Stomach smooth muscle (tissue), 2 donors: ENCODE results near the gene SCAMP1.

ENCODE experiments used
- H3K27ac ChIP-seq: one replicate; pipeline ENCODE4 v1.7.0; 2013; ENCODE audit warnings: mild to moderate bottlenecking, low read length, inconsistent platforms
- H3K27me3 ChIP-seq, 2 donors: one replicate each; pipeline ENCODE4 v1.7.0; 2013; ENCODE audit warnings: low read length in 2 of 2; ENCODE audit not compliant: insufficient read depth in 2 of 2, control insufficient read depth in 1 of 2
- H3K36me3 ChIP-seq, 2 donors: one replicate each; pipeline ENCODE4 v1.7.0; 2013; ENCODE audit warnings: low read length in 2 of 2; ENCODE audit not compliant: control insufficient read depth in 2 of 2, insufficient read depth in 2 of 2
- H3K4me1 ChIP-seq: one replicate; pipeline ENCODE4 v1.7.0; 2013; ENCODE audit warnings: low read length; ENCODE audit not compliant: control insufficient read depth, insufficient read depth
- H3K4me3 ChIP-seq, 2 donors: one replicate each; pipeline ENCODE4 v1.7.0; 2013; ENCODE audit warnings: low read length in 2 of 2
- H3K9ac ChIP-seq, 2 donors: one replicate each; pipeline ENCODE4 v1.7.0; 2013; ENCODE audit warnings: low read length in 2 of 2, mild to moderate bottlenecking in 1 of 2
- H3K9me3 ChIP-seq, 2 donors: one replicate each; pipeline ENCODE4 v1.7.0; 2013; ENCODE audit warnings: low read length in 2 of 2; ENCODE audit not compliant: control insufficient read depth in 2 of 2
- donor health status: healthy.
- donor health status: Pancreatic carcinoma.

SCAMP1 gene

DNA sequence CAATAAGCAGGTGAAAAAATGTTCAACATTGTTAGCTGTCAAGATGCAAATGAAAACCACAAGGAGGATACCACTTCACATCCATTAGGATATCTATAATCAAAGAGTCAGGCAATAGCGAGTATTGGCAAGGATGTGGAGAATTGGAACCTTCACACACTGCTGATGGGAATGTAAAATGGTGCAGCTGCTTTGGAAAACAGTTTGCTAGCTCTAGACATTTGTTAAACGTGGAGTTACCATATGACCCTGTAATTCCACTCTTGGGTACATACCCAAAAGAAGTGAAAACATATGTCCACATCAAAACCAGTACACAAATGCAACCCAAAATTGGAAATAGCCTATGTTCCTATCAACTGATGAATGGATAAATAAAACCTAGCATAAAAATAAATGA is 37.4 kb downstream of the SCAMP1 start:
- Histone ChIP-seq H3K27me3 (no peaks in the 10 kb centered on the region), H3K36me3 (no peaks in the 10 kb centered on the region), H3K4me3 (no peak overlapping the region), H3K27ac (no peak overlapping the region), H3K9ac (no peak overlapping the region), H3K4me1 (no peaks in the 10 kb centered on the region), H3K9me3 (no peaks in the 10 kb centered on the region)

DNA sequence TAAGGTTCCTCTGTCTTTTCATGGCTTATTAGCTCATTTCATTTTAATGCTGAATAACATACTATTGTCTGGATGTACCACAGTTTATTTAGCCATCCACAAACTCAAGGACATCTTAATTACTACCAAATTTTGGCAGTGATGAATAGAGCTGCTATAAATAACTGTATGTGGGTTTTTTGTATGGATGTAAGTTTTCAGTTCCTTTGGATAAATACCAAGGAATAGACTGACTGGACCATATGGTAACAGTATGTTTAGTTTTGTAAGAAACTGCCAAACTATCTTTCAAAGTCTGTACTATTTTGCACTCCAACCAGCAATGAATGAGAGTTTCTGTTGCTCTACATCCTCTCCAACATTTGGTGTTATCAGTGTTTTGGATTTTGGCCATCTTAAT is 38.7 kb downstream of the SCAMP1 start:
- Histone ChIP-seq H3K4me1 (no peaks in the 10 kb centered on the region), H3K4me3 (no peak overlapping the region), H3K27me3 (no peaks in the 10 kb centered on the region), H3K27ac (no peak overlapping the region), H3K9me3 (no peaks in the 10 kb centered on the region), H3K9ac (no peak overlapping the region), H3K36me3 (no peaks in the 10 kb centered on the region)

DNA sequence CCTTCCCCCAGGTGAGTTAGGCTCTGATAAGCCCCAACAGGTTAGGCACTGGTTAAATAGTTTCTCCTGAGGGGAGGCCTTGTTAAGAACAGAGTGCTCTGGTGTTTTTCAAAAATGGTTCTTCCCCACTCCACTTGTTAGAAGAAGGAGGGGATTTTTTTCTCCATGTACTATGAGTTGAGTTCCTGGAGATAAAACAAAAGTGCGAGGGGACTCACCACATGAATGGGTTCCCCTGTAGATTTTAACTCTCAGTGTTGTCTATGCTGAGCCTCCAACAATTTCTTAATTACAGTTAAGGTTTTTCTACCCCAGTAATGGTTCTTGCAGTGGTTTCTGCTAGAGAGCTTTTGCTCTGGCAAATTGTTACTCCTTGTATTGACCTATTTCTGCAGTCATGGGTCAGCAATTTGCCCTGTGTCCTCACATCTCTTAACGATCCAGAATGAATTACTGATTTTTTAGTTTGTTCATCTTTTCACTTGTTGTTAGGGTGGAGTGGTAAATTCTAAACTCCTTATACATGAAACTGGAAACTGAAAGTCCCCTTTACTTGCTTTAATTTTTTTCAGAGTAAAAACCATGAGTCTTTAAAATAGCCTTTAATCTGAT is 44.4 kb downstream of the SCAMP1 start:
- H3K4me3 ChIP-seq: no peak overlapping the region
- no peaks in the 10 kb centered on the region for H3K36me3 ChIP-seq
- H3K4me1 ChIP-seq: no peaks in the 10 kb centered on the region
- no peak overlapping the region for H3K27ac ChIP-seq
- no peaks in the 10 kb centered on the region for H3K27me3 ChIP-seq
- H3K9ac ChIP-seq: no peak overlapping the region
- no peaks in the 10 kb centered on the region for H3K9me3 ChIP-seq

DNA sequence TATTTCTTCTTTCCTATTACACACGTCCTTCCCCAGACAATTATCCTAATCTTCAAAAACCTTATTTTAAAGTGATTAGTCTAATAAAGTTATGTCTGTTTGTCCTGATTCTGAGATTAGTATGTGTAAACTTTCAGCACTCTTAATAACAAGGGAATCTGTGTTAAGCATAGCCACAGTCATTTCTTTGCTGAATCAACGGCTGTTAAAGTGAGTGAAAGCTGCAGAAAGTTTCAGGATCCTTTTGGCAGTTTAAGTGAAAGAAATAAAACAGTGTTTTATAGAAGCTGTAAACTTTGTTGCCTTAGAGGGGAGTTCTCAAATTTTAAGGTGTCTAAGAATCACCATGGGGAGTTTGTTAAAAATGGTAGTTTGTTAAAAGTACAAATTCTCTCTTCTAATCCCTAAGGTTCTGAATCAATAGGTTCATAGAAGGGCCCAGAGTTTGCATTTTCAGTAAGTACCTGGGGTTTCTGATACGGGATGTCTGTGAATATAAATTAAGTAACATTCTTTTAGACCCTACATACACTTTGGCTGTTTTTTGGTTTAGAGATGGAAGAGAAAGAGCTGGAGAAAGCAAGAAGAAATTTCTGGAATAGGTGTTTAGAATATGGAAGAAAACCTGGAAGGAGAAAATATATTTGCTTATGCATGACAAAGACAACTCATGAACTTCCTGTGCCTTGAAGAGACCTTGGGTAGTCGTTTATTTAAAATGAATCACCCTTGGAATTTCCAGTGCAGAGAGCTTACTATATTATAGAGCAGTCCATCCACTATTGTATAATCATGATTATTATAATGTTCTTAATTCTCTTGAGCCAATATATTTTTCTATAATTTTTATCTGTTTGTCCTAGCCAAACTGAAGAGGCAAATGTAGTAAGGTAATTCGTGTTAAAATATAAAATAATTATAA is 45.7 kb downstream of the SCAMP1 start:
- no peak overlapping the region for H3K27ac ChIP-seq
- H3K4me3 ChIP-seq: no peak overlapping the region

DNA sequence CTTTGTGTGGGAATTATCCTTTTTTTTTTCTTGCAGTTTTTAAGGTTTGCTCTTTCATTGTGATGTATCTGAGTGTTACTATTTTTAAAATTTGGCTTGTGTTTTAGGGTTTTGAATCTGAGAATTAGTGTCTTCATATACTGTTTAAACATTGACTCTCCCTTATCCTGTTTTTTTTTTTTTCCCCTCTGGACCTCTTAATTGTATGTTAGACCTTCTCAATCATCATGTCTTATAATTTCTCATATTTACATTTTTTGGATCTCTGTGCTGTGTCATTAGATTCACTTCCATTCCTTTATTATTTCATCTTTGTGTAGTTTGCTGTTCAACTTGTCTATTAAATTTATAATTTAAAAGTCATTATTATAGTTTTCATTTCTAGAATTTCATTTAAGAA is 47.0 kb downstream of the SCAMP1 start:
- H3K36me3 ChIP-seq: no peaks in the 10 kb centered on the region
- no peaks in the 10 kb centered on the region for H3K9me3 ChIP-seq
- H3K4me1 ChIP-seq: no peaks in the 10 kb centered on the region
- no peak overlapping the region for H3K27ac ChIP-seq
- H3K9ac ChIP-seq: no peak overlapping the region
- H3K4me3 ChIP-seq: no peak overlapping the region
- H3K27me3 ChIP-seq: no peaks in the 10 kb centered on the region

More for the DNA sequence above, 45.7 kb downstream of the SCAMP1 start:
- H3K9ac ChIP-seq: no peak overlapping the region
- no peaks in the 10 kb centered on the region for H3K4me1 ChIP-seq
- no peaks in the 10 kb centered on the region for H3K36me3 ChIP-seq
- H3K9me3 ChIP-seq: no peaks in the 10 kb centered on the region
- no peaks in the 10 kb centered on the region for H3K27me3 ChIP-seq

DNA sequence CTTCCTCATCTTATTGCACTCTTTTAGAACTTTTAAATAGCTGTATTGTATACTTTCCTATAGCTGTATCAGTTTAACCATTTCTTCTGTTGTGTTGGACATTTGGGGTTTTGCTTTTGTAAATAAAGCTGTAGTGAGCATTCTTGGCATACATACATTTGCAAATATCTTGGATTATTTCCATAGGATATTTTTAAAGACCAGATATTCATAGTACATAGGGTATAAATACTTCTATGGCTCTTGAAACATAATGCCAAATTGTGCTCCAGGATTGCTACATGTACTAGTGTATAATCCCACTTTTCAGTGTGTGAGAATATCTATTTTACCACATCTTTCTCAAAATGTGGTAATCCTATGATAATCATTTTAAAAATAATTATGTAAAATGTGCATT is 51.2 kb downstream of the SCAMP1 start:
- H3K27me3 ChIP-seq: no peaks in the 10 kb centered on the region

DNA sequence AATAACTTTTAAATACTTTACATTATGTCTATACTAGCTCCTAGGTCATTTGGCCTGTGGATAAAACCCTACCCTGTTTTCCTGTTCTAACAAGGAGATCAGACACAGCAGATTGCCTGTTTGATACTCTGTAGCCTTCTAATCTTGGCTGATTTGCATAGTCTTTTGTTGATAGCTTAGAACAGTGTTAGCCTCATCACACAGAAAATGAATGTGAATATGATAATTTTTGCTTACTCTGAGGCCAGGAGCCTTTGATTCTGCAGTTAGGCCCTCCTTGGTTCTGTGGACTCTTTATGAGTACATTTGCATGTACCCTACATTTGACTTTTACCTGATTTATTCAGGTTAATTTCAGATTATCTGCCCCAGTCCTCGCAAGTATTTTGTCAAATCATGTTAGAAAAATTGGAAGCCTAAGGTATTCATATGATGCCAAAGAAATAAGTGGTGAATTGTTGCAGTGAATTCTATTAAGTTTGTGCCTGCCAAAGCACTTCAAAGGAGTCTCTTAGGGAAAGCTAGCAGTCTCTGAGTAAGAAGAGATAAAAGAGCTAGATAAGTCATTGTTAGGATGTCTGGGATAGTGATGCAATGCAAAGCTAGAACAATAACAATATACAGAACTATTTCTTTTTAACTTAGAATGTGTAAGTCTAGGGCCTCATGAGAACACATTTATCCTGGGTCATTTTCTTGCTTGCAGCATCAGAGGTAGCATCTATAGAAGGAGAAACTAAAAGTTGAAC is 56.4 kb downstream of the SCAMP1 start:
- Histone ChIP-seq H3K27ac (no peak overlapping the region), H3K4me1 (no peaks in the 10 kb centered on the region), H3K9me3 (no peaks in the 10 kb centered on the region), H3K27me3 (no peaks in the 10 kb centered on the region), H3K36me3 (peaks cover 3 to 12% of the 10 kb centered on the region in 2 donors), H3K9ac (no peak overlapping the region), H3K4me3 (no peak overlapping the region)

More for the DNA sequence above, 51.2 kb downstream of the SCAMP1 start:
- Histone ChIP-seq H3K9ac (no peak overlapping the region), H3K36me3 (peaks cover 0 to under 1% of the 10 kb centered on the region in 2 donors), H3K4me3 (no peak overlapping the region), H3K9me3 (no peaks in the 10 kb centered on the region), H3K4me1 (no peaks in the 10 kb centered on the region), H3K27ac (no peak overlapping the region)

DNA sequence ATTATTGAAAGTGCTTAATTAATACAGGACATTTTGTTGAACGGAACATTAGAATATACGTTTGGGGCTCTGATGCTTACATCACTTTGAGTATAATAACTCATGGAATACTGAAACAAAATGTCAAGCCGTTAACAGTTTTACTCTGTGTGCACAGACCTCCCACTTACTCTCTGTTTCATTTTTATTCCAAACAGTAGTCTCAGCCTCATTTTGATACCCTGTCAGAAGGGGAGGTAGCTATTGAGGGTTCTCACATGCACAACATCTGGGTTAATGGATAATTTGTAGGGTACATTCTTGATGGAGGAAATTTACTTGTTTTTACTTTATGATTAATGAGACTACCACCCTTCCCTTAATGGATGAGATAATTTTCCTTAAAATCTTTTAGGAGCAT is 59.0 kb downstream of the SCAMP1 start:
- H3K4me1 ChIP-seq: no peaks in the 10 kb centered on the region
- H3K27ac ChIP-seq: no peak overlapping the region
- no peaks in the 10 kb centered on the region for H3K9me3 ChIP-seq
- H3K27me3 ChIP-seq: no peaks in the 10 kb centered on the region
- no peak overlapping the region for H3K9ac ChIP-seq
- no peak overlapping the region for H3K4me3 ChIP-seq
- H3K36me3 ChIP-seq: peaks cover 3 to 12% of the 10 kb centered on the region in 2 donors

DNA sequence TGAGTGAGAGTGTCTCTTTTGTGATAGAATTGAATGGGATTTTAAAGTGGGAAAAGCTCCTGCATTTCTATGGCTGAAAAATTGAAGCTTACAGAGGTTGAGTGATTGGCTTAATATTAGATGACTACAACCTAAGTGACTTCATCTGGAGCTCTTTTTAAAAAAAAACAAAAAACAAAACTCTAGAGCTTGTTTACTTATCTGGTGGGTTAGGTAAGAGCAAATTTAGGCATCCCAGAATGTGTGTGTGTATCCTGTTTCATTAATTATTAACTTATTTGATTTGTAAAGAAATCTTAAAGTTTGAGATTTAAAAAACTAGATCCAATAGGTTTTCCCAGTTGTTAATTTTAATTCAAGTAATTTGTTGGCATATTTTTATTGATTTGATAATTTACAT is 60.1 kb downstream of the SCAMP1 start:
- no peak overlapping the region for H3K4me3 ChIP-seq
- peaks cover 3 to 12% of the 10 kb centered on the region in 2 donors for H3K36me3 ChIP-seq
- H3K9me3 ChIP-seq: no peaks in the 10 kb centered on the region
- no peaks in the 10 kb centered on the region for H3K27me3 ChIP-seq
- H3K4me1 ChIP-seq: no peaks in the 10 kb centered on the region
- no peak overlapping the region for H3K9ac ChIP-seq
- no peak overlapping the region for H3K27ac ChIP-seq

DNA sequence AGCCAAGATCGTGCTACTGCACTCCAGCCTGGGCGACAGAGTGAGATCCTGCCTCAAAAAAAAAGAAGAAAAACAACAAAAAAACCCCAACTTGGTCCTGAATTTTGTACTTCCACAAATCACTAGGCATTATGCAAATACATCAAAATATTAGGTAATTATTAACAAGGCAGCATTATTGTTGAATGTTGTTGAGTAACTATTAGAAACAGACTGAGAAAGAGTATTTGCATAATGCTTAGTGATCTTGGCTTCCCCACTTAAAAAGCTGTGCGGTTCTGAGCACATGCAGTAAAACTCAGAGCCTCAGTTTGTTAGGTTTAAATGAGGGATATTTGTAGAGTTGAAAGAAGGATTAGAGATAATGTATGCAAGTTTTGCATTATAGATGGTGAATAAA is 64.2 kb downstream of the SCAMP1 start:
- Histone ChIP-seq H3K27me3 (no peaks in the 10 kb centered on the region), H3K9ac (no peak overlapping the region), H3K27ac (no peak overlapping the region), H3K4me1 (no peaks in the 10 kb centered on the region), H3K36me3 (peaks cover 0 to 22% of the 10 kb centered on the region in 2 donors), H3K9me3 (no peaks in the 10 kb centered on the region), H3K4me3 (no peak overlapping the region)
